PC-3 (cell line): ENCODE results near the gene CHRNE.

Source experiments
- CTCF ChIP-seq: fragments of 300-600 bp; sonication (generic); conservative IDR thresholded peaks from 2 replicates; pipeline ENCODE4 v1.5.1; 2017; ENCODE audit warnings: antibody characterized with exemption, low read depth, mild to moderate bottlenecking, low read length
- EZH2 ChIP-seq: fragments of 300-600 bp; sonication (generic); IDR thresholded peaks from one replicate; pipeline ENCODE4 v1.6.1; 2017; ENCODE audit warnings: antibody characterized with exemption, mild to moderate bottlenecking, low read length; ENCODE audit not compliant: unreplicated experiment
- EZH2phosphoT487 ChIP-seq: fragments of 300-600 bp; sonication (generic); IDR thresholded peaks from 2 replicates; pipeline ENCODE4 v1.6.1; 2018; ENCODE audit warnings: mild to moderate bottlenecking, antibody characterized with exemption, low read length, borderline replicate concordance

GRCh38 chr17:4940555-4941318, 37.8 kb upstream of the CHRNE start:
- no peak for TF ChIP-seq CTCF
- TF ChIP-seq EZH2: no peak
- TF ChIP-seq EZH2phosphoT487: no peak
